HG02970 (cell line): Measurements from ENCODE around the gene LRRC31.

Experiments
- ATAC-seq: cut with Tn5 transposase; IDR thresholded peaks from one replicate; pipeline ENCODE4 v1.9.1; 2021; ENCODE audit warnings: mild to moderate bottlenecking, moderate library complexity, moderate number of reproducible peaks; ENCODE audit not compliant: unreplicated experiment, low FRiP score

The LRRC31 gene

DNA sequence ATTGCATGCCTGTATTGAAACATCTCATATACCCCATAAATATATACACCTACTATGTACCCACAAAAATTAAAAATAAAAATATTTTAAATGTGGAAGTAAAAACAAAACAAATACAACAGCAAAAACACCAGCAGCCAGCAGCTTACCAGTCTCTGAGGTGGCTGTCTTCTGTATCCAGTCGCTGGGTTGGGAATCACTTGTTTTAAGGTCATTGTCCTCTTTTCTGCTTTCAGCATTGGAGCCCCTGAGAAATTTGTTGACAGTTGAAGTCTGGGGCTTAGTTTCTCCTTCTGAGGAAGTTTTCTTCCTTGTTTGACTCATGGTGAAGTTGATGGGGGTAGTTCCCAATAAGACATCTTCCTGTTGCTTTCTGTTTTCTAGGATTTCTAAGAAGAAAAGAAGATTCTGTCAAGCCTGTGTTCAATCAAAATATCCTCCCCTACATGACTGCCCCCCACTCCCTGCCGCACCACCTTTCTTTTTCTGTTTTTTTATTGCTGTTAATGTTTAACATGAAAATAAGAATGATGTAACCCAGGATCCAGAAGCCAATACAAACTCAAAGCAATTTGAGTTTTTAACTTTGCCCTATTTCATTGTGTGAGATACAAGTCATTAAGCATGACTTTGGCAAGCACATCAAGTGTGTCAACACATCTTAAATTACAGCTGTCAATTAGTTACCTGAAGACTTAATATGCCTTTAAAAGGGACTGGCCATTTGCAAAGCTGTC is at the start of gene LRRC31:
LRRC31 (minus strand) TSS at position 452 of the 737 bp plus-strand sequence; CDS start at position 324, 128 bp downstream.
- ATAC-seq = no peak

DNA sequence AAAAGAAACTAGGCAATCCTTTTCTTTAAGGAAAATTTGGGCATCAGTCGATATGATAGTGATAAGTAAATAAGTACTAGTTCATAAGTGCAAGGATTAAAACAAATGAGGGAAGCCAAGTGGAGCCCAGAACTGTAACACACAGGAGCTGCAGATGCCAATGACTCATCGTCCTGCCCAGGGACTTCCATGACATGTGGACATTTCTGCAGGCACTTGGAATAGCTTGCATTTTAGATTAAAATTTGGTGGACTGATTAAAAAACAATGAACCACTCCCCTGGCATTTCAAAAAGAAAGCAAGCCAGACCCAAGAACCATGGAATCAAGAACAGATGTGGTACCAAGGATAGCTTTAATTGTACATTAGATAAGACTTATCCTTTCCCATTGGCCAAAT is 44.6 kb upstream of the LRRC31 start:
- ATAC-seq = no peak

DNA sequence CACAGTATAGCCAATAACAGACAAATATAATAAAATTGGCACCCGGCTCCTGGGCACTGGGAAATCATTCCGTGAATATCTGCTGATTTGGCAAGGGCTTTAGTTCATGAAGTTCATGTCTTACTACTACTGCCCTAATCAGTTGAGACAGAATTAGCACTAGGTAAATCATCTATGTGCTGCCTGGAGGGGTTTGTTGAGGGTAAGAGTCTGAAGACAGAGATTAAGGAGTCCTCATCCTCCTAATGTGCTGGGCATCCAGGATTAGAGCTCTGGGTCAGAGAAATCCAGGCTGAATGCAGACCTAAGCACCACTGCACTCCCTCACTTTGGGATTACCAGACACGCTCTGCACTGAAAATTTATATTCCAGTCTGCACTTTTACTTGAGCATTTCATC is 43.6 kb upstream of the LRRC31 start:
- ATAC-seq = no peak

DNA sequence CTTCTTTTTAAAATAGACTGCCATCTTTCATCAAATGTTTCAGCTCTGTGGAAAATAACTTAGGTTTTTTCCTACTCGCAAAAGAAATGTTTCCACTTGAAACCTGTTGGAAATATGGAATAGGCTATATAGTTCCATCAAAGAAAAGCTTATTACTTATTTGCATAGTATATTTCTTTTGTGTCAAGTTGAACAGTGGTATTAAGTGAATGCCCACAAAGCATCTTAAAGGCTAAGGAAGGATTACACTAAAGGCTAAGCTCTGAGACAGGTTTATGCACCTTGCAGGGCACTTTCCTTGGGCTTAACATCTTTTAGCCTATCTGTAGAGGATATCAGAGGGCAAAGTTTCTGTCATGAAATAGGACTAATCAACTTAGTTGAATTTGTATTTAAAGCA is 41.5 kb upstream of the LRRC31 start, which contains the start of gene SAMD7:
SAMD7 (plus strand) TSS at position 301 of the 400 bp plus-strand sequence. CDS start 7,927 bp downstream, outside the sequence.
- no peak for ATAC-seq

DNA sequence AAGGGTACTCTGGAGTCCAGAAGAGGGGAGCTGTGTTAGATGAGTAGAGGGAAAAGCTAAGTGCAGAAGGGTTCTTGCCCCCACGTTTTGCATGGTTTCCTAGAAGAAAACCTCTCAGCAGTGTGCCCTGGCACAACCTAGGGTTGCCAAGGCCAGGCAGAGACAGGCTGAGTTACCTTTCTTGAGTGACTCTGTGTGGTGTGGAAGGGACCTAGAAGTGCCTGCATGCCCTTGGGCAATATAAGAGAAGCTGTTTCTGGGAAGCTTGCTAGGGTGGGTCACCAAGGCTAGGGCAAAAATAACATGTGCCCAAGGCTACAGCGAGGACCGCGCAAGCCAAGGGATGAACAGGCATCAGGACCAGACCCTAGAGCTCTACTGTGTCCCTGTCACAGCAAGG is 38.2 kb upstream of the LRRC31 start:
- ATAC-seq = no peak

DNA sequence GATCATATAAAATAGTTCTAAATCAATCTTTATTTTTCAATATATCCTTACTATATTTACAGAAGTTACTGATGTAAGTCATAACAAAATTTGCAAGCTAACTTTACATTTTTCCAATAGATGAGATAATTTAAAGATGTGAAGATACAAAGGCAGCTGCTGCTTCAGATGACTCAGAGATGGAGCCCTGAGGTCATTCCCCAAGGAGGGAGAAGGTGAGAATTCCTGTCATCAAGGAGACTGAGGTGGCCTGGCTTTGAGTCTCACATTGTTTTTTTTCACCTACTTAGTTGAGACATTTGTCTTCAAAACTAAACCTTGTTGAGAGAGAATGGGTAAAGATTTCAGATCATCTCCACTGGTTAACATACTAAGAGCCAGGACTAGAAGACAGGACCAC is 37.7 kb upstream of the LRRC31 start:
- no peak for ATAC-seq

DNA sequence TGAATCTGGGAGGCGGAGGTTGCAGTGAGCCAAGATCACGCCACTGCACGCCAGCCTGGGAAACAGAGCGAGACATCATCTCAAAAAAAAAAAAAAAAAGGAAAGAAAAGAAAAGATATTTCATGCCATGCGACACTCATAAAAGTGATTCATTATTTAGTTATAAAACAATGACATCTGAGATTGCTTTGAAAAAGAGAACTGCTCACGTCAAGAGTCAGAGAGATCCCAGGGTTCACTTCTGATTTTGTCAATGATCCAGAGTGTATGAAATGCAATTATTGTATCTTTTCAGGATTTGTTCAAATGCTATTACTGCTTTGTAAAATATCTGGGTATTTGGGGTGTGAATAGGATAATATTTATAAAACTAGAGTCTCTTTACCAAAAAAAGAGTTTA is 35.7 kb upstream of the LRRC31 start:
- no peak for ATAC-seq

DNA sequence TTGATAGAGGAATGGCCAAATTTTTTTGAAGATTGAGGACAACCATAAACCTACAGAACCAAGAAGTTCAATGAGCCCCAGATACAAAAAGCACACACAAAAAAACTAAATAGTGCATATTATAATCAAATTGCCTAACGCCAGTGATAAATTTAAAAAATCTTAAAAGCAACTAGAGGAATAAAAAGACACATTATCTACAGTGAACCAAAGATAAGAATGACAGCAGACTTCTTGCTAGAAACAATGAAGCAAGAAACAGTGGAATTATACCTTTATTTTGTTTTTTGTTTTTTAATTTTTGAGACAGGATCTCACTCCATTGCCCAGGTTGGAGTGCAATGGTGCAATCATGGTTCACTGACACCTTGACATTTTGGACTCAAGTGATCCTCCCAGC is 31.7 kb upstream of the LRRC31 start:
- no peak for ATAC-seq

DNA sequence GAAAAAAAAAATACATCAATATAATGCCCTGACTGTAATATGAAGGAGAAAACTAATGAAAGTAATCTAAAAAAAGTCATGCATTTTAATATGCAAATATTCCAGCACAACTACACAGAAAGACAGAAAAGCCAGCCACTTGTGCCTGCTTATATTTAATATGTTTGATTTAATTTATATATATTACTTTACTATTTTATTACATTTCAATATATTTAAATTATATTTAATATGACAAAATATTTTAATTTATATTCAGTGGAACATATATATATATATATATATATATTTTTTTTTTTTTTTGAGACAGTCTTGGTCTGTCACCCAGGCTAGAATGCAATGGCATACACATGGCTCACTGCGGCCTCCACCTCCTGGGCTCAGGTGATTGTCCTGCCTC is 27.5 kb upstream of the LRRC31 start:
- ATAC-seq = no peak

DNA sequence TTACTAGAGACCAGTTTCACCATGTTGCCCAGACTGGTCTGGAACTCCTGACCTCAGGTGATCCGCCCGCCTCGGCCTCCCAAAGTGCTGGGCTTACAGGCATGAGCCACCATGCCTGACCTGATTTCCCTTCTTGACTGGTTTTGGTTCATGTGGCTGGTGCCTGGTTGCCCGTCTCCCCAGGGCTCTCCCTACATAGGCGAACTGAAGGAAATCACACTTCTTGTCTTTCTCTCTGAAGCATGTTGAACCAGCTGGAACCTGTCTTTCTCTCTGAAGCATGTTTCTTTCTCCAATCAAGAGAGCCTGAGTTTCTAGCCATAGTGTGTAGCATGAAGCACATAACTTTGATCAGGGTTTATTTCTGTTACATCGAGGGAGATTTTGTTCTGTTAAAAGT is 25.3 kb upstream of the LRRC31 start:
- no peak for ATAC-seq

DNA sequence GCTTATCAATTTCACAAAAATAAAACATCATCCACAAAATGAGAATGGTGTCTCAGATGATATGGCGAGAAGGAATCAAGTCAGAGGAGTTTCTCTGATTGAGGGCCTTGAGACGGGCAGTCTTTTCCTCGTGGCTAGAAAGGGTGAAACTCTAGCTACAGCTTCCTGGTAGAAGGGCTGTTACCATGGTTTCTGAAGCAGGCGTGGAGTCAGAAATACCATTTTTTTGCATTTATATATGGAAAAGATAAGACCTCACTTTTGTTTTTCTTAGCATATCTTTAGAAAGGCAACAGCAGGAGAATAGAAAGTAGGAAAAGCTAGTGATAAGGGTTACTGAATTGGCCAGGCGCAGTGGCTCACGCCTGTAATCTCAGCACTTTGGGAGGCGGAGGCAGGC is 24.4 kb upstream of the LRRC31 start:
- no peak for ATAC-seq

DNA sequence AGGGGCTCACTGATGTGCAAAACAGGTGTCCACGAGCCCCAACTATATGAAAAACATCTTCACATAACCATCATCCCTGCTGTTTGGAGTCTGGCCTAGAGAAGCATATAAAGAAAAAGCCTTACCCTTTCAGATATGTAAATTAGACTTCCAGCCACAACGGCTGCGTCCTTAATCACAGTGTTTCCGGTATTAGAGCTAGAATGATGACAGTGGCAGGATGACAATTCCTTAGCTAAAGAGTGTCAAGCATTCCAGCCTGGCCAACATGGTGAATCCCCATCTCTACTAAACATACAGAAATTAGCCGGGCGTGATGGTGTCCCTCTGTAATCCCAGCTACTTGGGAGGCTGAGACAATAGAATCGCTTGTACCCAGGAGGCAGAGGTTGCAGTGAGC is 22.2 kb upstream of the LRRC31 start:
- no peak for ATAC-seq

DNA sequence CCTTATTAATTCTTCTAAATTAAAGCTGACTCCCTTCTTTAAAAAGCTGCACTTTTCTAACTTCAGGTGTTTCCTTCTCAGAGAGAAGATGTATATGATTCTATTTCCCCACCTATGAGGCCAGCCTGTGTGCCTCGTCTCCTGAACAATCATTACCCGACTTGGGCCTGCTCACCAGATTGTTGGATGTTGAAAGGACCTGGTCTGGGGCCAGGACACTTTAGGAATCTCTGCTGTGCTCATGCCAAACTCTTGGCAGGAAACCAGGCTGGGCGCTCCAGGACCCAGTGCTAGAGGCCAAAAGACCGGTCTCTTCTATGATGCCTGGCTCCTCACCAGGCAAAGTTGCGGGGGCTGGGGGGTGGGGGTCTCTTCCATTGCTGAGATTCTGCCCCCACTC is 16.9 kb upstream of the LRRC31 start:
- ATAC-seq = no peak

DNA sequence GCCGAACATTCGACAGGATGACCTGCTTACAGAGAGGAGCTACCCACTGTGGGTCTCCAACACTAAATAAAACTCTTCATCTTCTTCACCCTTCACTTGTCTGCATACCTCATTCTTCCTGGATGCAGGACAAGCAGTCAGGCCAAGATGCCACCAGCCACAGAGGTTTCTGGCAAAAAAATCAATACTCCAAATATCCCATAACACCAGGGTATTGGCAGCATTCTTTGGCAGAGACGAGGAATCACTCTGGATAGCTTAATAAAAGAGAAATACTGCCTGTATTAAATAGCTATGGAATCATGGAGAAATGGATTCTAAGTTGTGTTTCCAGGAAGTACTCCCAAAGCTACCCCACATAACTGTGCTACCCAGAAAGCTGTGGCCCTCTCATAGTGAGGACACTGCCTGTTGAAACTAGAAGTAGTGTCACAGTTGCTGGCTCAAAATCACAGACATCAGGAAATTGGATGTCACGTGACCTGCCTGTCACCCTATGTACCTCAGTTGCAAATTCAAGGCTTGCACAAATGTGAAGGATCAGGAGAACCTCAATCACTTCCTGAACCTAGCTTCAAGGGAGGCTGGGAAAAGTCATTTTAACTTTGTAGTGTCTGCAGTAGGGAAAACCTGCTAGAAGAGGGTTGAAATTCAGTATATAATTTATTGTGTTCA is 11.0 kb upstream of the LRRC31 start:
- ATAC-seq = no peak

DNA sequence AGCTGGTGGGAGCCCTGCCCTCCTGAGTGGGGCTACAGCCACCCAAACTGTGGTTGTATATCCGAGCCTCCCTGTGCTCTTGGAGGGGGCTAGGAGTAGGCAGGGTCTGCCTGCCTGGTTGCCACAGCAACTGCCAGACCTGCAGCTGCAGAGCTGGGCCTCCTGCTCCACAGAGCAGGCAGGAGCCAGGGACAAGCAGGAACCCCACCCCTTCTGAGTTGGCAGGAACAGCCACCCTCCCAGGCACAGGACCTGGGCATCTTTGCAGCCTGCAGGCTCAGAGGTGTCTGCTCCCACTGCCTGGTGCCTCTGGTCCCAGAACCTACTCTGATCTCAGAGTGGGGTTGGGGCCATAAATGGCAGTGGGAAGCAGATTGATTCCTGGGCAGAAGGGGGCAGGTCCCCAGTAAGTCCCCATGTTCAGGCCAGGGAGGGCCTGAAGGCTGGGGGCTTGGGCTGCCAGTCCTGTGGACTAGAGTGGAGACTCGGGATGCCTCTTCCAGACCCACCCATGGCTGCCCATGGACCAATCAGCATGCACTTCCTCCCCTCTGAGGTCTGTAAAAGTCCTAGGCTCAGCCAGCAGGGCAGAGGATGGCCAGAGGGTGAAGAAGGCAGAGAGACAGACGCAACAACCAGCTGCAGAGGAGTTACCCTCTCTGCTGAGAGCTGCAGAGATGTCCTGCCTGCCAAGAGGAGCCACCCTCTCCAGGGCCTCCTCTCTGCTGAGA is 10.3 kb upstream of the LRRC31 start:
- ATAC-seq = no peak

DNA sequence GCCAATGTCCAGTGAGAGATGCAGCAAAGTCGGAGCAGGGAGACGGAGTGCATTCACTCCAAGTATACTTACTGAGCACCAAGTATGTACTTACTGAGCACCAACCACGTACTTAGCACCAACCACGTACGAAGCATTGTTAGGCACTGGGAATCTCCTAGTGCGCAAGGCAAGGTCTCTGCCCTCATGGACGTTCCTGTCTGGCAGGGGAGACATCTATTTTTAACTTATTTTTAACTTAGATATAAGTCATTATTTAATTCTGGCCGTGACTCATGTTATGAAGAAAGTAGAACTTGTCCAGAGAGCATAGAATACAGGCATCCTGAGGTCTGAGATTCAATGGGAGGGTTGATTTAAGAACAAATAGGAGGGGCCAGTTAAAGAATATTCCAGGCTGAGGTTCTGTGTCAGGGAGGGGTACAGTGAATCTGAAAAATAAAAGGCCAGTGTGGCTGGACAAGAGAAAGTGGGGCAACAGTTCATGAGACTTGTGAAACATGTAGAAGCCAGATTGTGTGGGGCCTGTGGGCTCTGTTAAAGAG is 9.3 kb upstream of the LRRC31 start:
- no peak for ATAC-seq

DNA sequence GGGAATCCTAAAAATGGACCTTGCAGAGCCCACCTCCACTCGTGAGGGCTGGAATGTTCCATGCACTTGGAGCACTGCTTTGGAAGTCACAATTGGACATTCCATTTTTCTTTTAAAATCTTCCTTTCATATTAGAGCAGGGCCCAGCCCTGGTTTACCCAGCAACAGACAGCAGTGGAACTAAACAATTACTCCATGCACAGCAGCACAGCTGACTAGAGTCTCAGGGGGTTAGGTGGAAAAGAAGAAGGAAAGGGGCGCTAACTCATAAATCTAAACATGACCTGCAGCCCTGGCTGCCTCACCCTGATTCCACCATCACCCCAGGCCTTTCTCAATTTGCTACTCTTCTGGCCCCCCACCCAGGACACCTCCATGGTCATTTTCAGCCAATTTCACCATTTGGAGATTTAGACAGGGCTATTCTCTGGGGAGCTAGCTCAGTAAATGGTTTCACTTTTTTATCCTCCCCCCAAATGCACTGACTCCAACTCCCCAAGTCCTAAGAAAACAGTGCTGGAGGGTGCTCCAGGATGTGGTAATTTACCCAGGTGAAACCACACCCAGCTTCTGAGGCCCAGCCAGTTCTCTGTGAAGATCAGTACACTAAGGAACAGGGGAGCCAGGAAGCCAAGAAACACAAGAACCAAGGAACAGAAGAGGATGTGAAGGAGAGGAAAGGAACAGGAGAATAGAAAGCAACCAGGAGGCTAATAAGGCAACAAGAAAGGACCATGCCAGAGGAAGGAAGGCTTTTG is 1.6 kb upstream of the LRRC31 start:
- no peak for ATAC-seq

DNA sequence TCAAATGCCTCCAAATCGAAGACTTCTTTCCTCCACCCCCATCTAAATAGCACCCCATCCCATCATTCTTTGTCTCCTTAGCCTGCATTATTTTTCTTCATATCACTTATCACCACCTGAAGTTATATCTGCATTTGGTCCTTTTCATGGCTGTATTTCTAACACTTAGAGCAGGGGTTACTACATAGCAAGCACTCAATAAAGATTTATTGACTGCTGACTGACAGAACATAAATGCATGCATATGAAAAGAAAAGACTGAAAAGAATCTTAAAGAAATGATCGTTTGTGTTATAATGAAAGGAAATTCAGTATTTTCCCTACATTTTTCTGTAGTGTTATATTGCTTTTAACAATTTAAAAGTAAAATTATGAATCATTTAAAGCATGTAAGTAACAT is 1.4 kb downstream of the LRRC31 start:
- ATAC-seq = no peak

DNA sequence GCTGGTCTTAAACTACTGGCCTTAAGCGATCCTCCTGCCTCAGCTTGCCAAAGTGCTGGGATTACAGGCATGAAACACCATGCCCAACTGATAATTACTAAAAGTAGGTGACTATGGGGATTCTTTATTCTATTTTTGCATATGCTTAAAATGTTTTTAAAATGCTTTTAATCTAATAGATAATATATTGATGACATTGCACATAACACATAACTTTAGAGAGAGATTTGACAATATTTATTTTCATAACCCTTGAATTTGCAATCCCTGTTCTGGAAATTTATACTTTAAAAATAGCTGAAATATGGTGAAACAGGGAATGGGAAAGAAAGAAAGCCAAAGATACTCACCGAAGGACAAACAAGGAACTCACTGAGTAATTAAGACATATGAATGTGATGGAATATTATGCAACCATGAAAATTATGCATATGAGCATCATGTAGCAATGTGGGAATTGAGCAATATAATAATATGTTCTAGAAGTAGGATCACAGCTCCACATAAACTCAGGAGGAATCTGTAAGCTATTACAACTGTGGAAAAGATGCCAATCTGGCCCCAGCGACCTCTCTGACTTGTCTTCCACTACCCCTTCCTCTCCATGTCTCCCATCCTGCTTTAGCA is 2.0 kb downstream of the LRRC31 start:
- ATAC-seq = no peak

DNA sequence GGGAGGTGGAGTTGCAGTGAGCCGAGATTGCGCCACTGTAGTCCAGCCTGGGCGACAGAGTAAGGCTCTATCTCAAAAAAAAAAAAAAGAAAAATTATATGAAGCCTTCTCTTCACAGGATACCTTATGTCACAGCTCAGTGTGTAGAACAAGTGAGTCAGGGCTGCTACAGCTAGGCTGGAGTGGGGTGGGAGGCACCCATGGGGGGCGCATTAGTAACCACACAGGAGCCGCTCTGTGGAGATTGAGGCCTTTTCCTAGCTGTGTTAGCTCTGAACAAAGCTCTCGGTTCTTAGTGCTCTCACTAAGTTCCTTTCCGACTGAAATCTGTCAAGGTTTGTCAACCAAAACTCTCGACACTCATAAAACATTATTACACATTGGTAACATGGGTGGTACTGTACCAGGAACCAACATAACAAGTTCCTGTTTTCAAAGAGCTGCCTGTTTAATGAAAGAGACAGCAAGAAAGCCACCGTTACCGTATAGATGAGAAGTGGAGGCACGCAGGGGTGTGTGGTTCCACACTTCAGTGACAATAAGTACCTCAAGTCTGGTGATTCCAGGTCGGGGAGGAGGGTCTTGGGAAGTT is 4.5 kb downstream of the LRRC31 start:
- ATAC-seq = no peak
